Activated CD4-positive, alpha-beta memory T cell treated with anti-CD3 and anti-CD28 coated beads for 36 hours (primary cell): ENCODE measurements around the gene DENND1B. TPM values are rescaled to one million over a fixed set of nuclear protein-coding genes. Genes with fewer than 3 reads are reported as not detected.

Experiments
- CTCF ChIA-PET: fragments of 350-600 bp; sonication (Branson Sonifier 250); formaldehyde crosslinking; loops from one replicate; lab custom pipeline; 2021; ENCODE audit warnings: antibody characterized with exemption, inconsistent platforms; lab: Charles Lee
- POLR2A ChIA-PET: fragments of 350-600 bp; sonication (Branson Sonifier 250); formaldehyde crosslinking; loops from one replicate; lab custom pipeline; 2021; ENCODE audit warnings: antibody characterized with exemption; lab: Charles Lee
- DNase-seq: peaks from one replicate; pipeline ENCODE4 v3.0.0-alpha.2; 2020
- H3K27ac Mint-ChIP-seq: one replicate; pipeline ENCODE4 v1.8.0; 2021; ENCODE audit warnings: mixed read lengths
- H3K27me3 Mint-ChIP-seq: one replicate; pipeline ENCODE4 v1.8.0; 2021; ENCODE audit warnings: mixed read lengths
- H3K36me3 Mint-ChIP-seq: one replicate; pipeline ENCODE4 v1.8.0; 2021; ENCODE audit warnings: mixed read lengths
- H3K4me1 Mint-ChIP-seq: one replicate; pipeline ENCODE4 v1.8.0; 2021; ENCODE audit warnings: low read depth, mixed read lengths
- H3K4me3 Mint-ChIP-seq: one replicate; pipeline ENCODE4 v1.8.0; 2021; ENCODE audit warnings: mild to moderate bottlenecking, mixed read lengths
- H3K9me3 Mint-ChIP-seq: one replicate; pipeline ENCODE4 v1.8.0; 2021; ENCODE audit warnings: mixed read lengths
- intact Hi-C: fragments of 100-400 bp; cut with micrococcal nuclease; formaldehyde crosslinking; loops from one replicate; pipeline ENCODE4 v1.15.1; 2023
- total RNA-seq, 2 experiments: library from RNA; stranded (reverse); gene quantifications; one replicate each; pipeline ENCODE4 v1.2.3, GENCODE V29; 2021

Gene DENND1B
- total RNA-seq, 2 experiments from 2014 or later: 12.5 to 15.6 TPM

DNA sequence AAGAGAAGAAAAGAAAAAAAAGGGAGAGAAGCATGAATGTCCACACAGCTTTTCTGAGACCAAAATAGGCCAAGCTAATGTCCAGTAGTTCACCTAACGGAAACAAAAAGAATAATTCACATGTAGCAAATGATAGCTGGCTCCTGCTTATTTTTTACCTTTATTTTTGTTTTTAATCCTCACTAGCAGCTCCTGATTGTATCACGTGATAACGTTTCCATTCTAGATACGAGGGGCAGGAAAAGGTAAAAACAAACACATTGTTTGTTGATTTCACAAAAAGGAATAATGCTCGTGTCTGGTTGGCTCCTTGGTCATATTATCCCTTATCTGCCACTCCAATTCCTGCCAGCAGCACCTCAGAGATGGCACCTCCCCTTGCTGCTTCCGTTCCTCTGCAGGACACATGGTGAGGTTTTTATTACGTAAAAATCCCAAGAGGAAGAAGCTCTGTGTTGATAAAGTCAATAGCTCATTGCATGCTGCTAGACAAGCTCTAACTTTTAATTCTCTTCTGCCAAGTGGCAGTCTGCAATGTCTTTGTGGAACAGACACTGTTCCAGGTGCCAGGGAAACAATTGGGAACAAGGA is 305.6 kb downstream of the DENND1B start:
- Mint-ChIP-seq H3K4me3 (no peak overlapping the region), H3K4me1 (no peaks in the 10 kb centered on the region), H3K36me3 (no peaks in the 10 kb centered on the region), H3K9me3 (no peaks in the 10 kb centered on the region), H3K27ac (no peak overlapping the region), H3K27me3 (no peaks in the 10 kb centered on the region)
- POLR2A ChIA-PET: no interaction called here
- CTCF ChIA-PET: no interaction called here
- intact Hi-C loops: no loop called here
- no peak for DNase-seq

DNA sequence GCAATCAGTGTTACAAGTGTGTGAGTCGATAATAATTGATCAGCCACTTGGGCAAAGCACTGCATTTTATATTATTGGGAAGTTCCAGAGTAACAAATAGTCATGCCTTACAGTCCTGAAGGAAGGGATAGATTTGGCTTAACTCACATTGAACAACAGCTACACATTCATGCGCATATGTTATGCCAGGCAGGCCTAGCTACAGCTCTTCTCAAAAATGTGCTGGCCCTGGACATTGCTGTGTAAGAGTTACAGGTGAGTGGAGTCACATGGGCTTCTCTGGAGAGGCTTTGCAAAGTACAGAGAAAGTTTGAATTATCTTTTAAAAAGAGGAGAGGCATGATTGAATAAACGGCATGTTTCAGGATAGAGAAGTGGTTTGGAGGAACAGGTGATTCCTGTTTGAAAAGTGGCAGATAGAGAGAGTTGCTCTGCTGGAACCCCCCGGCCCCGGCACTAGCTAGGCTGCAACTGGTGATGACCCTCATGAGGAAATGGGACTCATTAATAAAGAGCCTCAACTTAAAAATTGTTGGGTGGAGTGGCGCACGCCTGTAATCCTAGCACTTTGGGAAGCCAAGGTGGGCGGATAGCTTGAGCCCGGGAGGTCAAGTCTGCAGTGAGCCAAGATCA is 306.6 kb downstream of the DENND1B start:
- H3K36me3 Mint-ChIP-seq: no peaks in the 10 kb centered on the region
- intact Hi-C loops: no loop called here
- POLR2A ChIA-PET: no interaction called here
- no peaks in the 10 kb centered on the region for H3K27me3 Mint-ChIP-seq
- H3K4me3 Mint-ChIP-seq: no peak overlapping the region
- H3K9me3 Mint-ChIP-seq: no peaks in the 10 kb centered on the region
- CTCF ChIA-PET: no interaction called here
- no peaks in the 10 kb centered on the region for H3K4me1 Mint-ChIP-seq
- no peak for DNase-seq
- H3K27ac Mint-ChIP-seq: no peak overlapping the region

DNA sequence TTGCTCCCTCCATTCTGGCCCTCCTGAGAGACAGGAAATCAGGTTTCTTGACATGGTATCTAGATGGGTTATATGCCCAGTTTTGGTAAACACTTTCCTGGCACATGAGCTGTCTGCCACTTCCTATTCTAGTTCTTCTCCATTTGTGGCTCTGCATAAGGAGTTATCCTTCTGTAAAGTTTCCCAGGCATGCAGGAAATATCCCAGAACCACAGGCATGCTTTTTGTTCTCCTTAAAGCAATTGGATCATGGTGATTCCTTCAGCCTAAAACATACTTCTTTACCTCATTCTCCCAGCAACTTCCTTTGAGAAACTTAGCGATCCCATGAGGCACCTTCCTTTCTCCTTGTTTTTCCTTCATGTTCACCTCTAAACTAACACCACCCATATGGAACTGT is 307.4 kb downstream of the DENND1B start:
- ChIA-PET CTCF (no interaction called here), POLR2A (no interaction called here)
- Mint-ChIP-seq H3K9me3 (no peaks in the 10 kb centered on the region), H3K27me3 (no peaks in the 10 kb centered on the region), H3K36me3 (no peaks in the 10 kb centered on the region), H3K4me3 (no peak overlapping the region), H3K27ac (no peak overlapping the region), H3K4me1 (no peaks in the 10 kb centered on the region)
- no peak for DNase-seq
- intact Hi-C loops: no loop called here

DNA sequence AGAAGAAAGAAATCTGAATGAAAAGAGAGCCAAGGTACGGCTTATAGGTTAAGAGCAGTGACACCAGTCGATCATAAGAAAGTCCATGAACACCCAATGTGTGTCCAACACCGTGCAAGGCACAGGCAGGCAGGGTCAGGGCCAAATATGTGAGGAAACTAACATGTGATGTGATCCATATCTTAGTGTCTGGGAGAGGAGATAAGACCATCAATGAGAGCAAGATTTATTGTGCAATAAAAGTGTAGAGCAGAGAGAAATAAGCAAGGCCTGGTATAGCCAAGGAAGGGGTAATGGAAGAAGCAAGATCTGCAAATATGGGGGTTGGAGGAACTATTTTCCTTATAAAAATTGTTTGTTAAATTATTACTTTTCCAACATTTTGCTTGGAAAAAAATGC is 308.5 kb downstream of the DENND1B start:
- Mint-ChIP-seq H3K27ac (no peak overlapping the region), H3K4me1 (no peaks in the 10 kb centered on the region), H3K27me3 (no peaks in the 10 kb centered on the region), H3K9me3 (no peaks in the 10 kb centered on the region), H3K4me3 (no peak overlapping the region), H3K36me3 (no peaks in the 10 kb centered on the region)
- POLR2A ChIA-PET: no interaction called here
- intact Hi-C loops: no loop called here
- DNase-seq: no peak
- CTCF ChIA-PET: no interaction called here

DNA sequence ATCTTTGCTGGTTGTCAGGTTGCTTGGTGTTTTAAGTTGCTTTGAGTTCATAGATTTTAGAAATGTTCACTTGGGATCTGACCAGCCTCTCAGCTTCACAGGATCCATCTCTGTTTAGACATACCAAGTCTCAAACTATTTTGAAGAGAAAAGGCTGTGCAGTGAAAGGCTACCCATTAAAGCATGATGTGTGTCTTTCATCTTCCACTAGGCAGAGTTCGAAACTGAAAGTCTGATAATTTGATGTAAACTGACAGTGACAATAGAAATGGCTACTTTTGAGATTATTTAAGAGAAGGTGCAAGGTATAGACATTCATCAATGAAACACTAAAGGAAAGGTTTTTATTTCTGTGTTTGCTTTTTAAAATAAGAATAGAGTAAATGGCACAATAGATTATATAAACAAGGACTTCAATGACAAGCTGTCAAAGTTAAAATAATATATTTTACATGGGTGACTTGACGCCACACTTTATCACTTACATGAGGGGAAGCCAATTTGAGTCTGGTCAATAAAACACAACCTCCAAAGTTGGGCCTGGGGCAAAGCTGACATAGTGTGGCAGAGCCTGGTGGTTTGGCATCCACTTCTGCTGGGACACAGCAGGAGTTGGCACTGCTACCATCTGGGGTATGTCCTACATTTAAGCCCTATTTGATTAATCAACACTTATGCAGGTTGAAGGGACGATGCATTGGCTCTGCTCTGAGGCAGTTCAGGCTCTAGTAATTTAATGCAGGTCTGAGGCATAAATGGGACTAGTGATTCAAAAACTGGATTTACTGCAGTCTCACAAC is 309.6 kb downstream of the DENND1B start:
- CTCF ChIA-PET: no interaction called here
- intact Hi-C loops: no loop called here
- POLR2A ChIA-PET: no interaction called here
- no peak overlapping the region for H3K27ac Mint-ChIP-seq
- no peaks in the 10 kb centered on the region for H3K9me3 Mint-ChIP-seq
- no peak for DNase-seq
- no peaks in the 10 kb centered on the region for H3K36me3 Mint-ChIP-seq
- H3K4me3 Mint-ChIP-seq: no peak overlapping the region
- H3K27me3 Mint-ChIP-seq: no peaks in the 10 kb centered on the region
- H3K4me1 Mint-ChIP-seq: no peaks in the 10 kb centered on the region

DNA sequence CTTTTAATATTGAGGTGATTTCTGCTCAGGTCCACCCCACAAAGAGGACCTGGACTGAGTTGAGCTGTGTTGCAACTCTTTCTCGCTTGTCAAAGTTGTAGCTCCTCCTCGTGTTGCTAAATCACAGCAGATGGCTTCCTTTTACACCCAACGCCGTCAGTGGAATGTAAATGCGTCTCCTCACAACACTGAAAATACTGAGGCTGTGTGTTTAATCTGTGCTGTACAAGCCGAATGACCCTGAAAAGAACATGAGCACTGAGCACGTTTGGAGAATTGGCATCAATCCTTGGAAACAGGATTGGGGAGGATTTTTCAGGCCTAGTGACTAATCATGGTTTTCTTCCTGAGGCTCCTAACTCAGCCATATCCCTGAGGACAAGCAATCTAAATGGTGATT is 311.2 kb downstream of the DENND1B start:
- intact Hi-C loops: no loop called here
- no peak for DNase-seq
- Mint-ChIP-seq H3K4me3 (no peak overlapping the region), H3K27me3 (no peaks in the 10 kb centered on the region), H3K4me1 (no peaks in the 10 kb centered on the region), H3K9me3 (no peaks in the 10 kb centered on the region), H3K36me3 (no peaks in the 10 kb centered on the region), H3K27ac (no peak overlapping the region)
- POLR2A ChIA-PET: no interaction called here
- CTCF ChIA-PET: no interaction called here

DNA sequence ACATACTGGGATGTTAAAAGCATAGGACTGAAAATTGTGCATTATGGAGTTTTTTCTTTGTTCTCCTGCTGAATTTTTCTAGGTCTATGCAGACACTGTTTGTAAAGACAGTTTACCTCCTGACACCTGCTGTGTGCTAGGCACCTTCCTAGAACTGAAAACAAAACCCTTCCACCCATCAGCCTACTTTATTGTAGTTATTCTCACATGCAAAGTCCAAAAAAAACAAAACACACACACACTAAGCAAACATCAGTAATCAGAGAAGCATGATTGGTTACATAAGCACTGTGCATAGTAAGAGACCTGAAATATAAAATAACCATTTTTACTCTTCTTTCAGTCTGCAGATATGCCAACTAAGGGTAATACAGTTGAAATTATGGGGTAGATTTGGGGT is 312.1 kb downstream of the DENND1B start:
- POLR2A ChIA-PET: no interaction called here
- DNase-seq: no peak

DNA sequence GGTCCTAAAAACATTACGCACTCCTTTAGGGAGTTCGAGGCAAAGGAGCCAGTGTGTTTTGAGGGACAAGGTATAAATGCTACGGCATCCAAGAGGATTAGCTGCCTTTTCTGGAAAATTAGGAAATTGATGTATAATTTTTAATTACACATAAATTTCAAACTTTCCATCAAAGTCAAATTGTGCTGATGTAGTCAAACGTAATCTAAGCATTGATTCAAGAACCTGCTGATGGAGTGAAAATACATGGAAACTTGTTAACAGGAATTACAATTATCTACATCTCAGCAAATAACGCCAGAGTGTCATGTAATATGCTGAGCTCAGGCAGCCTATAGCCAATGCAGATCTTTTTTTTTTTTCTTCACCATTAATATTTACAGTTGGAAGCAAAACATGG is 312.7 kb downstream of the DENND1B start:
- intact Hi-C loops: no loop called here

More for the DNA sequence above, 312.1 kb downstream of the DENND1B start:
- Mint-ChIP-seq H3K4me1 (no peaks in the 10 kb centered on the region), H3K4me3 (no peak overlapping the region), H3K27me3 (no peaks in the 10 kb centered on the region), H3K9me3 (no peaks in the 10 kb centered on the region), H3K36me3 (no peaks in the 10 kb centered on the region), H3K27ac (no peak overlapping the region)
- intact Hi-C loops: no loop called here
- CTCF ChIA-PET: no interaction called here

More for the DNA sequence above, 312.7 kb downstream of the DENND1B start:
- Mint-ChIP-seq H3K4me1 (no peaks in the 10 kb centered on the region), H3K4me3 (no peak overlapping the region), H3K27ac (no peak overlapping the region), H3K36me3 (no peaks in the 10 kb centered on the region), H3K27me3 (no peaks in the 10 kb centered on the region), H3K9me3 (no peaks in the 10 kb centered on the region)
- POLR2A ChIA-PET: interaction anchor here (0.6 kb wide), 1 partner anchor 17 kb away, joined by 3 read pairs; no protein-coding TSS in a partner anchor
- CTCF ChIA-PET: interaction anchor here (1.5 kb wide), 1 partner anchor 62 kb away, joined by 4 read pairs; no protein-coding TSS in a partner anchor
- no peak for DNase-seq

Other genes starting within 250 kb of the DENND1B start
- gene C1orf53, start 127.2 kb upstream of the DENND1B start, total RNA-seq: under 1 TPM; 0.40 to 0.58 TPM
- not detected for gene LHX9, start 141.9 kb upstream of the DENND1B start, total RNA-seq